ENCODE measurements around the gene MFAP5.
"Not testable (repeated sequence)": the region's sequence is repeated elsewhere in the genome, so short reads cannot be mapped to it uniquely, and the experiment has no call there.

MFAP5 gene

DNA sequence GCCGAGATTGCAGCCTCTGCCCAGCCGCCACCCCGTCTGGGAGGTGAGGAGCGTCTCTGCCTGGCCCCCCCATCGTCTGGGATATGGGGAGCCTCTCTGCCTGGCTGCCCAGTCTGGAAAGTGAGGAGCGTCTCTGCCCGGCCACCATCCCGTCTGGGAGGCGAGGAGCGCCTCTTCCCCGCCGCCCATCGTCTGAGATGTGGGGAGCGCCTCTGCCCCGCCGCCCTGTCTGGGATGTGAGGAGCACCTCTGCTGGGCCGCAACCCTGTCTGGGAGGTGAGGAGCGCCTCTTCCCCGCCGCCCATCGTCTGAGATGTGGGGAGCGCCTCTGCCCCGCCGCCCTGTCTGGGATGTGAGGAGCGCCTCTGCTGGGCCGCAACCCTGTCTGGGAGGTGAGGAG is 37.9 kb downstream of the MFAP5 start:
- DNase-seq = not testable (repeated sequence)

DNA sequence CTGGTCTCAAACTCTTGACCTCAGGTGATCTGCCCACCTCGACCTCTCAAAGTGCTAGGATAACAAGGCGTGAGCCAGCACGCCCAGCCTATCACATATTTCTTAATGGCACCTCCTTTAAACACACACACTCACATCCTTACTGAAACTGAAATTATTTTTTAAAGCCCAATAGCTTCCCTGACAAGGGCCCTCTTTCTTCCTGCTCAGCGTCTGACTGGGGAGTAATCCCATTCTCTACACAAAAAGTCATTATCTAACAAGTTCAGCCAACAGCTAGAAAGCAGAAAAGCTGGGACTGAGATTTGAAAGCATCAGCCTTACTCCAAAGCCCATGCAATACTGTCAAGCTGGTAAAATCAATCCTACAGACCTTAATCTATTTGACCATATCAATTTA is 40.0 kb downstream of the MFAP5 start:
- DNase-seq = peak; percentile 29

DNA sequence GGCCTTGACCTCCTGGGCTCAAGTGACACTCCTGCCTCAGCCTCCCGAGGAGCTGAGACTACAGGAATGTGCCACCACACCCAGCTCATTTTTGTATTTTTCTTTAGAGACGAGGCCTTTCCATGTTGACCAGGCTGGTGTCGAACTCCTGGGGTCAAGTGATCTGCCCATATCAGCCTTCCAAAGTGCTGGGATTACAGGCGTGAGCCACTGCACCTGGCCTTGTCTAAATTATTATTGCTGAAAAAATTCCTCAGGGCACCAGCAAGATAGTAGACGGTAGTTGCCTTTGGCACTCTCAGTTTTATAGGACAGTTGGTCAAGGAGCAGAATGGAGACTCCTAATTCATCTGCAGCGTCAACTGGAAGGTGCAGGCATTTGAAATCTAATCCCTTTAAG is 47.4 kb downstream of the MFAP5 start:
- no peak for DNase-seq

DNA sequence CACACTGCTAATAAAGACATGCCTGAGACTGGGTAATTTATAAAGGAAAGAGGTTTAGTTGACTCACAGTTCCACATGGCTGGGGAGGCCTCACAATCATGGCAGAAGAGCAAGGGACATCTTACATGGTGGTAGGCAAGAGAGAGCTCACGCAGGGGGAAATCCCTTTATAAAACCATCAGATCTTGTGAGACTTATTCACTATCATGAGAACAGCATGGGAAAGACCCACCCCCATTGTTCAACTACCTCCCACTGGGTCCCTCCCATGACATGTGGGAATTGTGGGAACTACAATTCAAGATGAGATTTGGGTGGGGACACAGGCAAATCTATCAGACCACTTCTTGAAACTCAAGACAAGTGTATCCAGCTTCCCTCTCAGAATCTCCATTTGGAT is 48.7 kb downstream of the MFAP5 start:
- DNase-seq = not testable (repeated sequence)

DNA sequence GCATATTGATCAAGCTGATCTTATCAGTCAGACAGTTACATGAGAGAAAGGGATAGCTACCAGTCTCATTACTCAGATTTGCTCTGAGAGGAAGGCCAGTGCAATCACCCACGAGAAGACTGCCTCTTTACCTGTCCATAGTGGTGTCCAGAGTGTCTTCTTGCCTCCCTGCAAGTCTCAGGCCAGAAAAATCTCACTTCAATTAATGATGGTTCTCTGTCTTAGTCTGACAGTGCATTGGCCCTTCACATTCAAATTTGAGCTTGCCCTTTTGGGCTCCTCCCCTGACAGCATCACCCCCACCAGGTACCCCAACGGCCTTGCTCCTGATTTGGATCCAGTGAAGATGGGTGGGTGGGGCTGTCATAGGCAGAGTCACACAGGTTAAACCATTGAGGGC is 50.0 kb downstream of the MFAP5 start, which contains the start of gene AICDA:
Gene AICDA, minus strand, starts transcription at position 231 of the 400 bp plus-strand sequence. Its CDS starts 92 bp downstream, at position 139.
- DNase-seq = no peak

DNA sequence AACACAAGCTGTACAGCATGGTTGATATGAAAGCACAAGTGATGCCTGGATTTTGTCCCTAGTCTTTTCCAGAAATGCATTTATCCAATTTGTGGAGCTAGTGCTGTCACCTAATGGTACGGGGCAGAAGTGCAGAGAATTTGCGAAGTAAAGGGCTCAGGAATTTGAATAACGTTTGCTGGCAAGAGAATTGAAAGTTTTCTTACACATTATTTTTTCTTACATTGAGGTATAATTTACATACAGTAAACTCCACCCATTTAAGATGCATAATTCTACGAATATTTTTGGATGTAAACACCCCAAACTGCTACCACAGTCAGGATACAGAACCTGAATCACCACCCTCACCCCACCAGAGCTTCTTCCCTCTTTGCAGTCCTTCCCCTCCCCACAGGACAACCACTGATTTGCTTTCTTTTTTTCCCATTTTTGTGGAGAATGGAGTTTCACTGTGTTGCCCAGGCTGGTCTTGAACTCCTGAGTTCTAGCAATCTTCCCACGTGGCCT is 53.5 kb downstream of the MFAP5 start:
- DNase-seq = peak; percentile 54

DNA sequence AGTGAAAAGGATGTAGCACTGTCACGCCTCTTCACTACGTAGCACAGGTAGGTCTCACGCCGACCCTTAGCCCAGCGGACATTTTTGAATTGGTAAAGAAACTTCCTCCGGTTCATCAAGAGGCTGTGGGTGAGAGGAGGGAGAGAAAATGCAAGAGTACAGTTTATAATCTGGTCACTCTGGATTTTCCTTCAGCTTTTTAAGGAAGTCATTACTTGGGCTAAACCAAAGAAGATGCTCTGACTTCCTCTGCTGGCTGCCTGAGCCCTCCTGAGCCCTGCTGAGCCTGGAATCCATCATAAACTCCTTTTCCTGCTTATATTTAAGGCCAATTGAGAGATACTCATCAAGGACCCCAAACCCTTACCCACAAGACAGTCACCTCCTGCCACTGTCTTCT is 55.7 kb downstream of the MFAP5 start:
- DNase-seq = no peak

DNA sequence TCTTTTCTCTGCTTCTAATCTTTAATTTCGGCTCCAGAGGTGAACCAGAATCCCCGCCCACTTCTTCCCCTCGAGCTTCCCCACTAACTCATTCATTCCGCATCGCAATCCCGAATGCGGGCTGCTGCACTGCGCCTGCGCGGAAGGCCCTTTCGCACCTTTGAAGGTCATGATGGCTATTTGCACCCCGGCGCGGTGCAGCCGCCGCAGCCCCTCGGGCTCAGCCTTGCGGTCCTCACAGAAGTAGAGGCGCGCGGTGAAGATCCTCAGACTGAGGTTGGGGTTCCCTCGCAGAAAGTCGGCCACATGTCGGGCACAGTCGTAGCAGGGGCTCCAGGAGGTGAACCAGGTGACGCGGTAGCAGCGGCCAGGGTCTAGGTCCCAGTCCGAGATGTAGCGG is 57.6 kb downstream of the MFAP5 start:
- DNase-seq = no peak

DNA sequence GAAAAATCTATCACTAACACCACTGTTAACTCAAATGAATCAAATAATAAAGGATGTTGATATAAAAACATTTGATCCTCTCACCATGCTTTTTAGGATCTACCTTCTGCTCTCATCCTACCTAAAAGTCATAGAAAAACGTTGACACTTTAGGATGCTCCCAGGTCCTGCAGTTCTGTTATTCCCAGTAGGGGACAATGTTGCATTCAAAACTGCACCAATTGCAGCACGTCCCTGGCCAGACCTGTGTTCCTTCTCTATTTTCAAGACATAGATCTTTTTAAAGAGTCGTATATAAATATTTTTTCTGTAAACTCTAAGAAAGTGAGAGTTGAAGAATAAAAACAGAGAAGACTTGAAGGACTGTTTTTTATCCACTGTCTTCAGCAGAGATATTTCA is 58.8 kb downstream of the MFAP5 start:
- DNase-seq = peak; percentile 30

DNA sequence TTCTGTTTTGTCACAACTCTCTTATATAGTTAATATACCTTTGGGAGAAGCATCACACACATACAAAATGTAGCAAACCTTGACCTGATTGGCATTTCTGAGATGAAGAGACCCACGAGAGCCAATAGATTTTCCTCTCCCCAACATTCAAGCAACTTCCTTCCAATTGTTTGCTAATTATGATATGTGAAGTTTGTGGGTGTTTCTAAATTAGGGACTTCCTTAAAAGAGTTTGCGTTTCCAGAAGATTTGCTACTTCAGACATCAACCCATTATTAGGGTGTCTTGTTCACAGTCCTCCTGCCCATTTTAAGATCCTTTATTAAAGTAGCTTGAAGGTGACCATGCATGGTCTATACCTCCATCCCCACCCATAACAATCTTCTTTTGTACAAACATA is 59.3 kb downstream of the MFAP5 start:
- DNase-seq = no peak

DNA sequence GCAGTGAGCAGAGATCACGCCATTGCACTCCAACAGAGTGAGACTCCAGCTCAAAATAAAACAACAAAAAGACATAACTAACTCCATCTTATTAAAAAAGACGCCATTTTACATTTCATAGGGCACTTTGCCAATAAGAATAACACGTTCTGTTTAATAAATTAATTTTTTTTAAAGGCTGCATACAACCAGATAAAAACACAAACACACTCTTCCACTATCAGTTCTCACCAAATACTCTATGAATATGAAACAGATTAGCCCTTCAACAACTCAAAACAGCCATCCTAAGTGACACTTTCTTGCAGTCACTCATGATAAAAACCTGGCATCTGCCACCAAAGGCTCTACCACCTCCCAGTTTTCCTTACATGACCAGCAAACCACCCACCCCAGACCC is 66.1 kb downstream of the MFAP5 start:
- no peak for DNase-seq
